ENCODE results near the gene DTNBP1. TPM values are rescaled to one million over a fixed set of nuclear protein-coding genes. Genes with fewer than 3 reads are reported as not detected.

Gene DTNBP1
- total and polyA plus RNA-seq, 2 of the 13 experiments (the other 11 are each of a cell fraction or from before 2014, with no cell fraction given) = 6.6 to 19.1 TPM

DNA sequence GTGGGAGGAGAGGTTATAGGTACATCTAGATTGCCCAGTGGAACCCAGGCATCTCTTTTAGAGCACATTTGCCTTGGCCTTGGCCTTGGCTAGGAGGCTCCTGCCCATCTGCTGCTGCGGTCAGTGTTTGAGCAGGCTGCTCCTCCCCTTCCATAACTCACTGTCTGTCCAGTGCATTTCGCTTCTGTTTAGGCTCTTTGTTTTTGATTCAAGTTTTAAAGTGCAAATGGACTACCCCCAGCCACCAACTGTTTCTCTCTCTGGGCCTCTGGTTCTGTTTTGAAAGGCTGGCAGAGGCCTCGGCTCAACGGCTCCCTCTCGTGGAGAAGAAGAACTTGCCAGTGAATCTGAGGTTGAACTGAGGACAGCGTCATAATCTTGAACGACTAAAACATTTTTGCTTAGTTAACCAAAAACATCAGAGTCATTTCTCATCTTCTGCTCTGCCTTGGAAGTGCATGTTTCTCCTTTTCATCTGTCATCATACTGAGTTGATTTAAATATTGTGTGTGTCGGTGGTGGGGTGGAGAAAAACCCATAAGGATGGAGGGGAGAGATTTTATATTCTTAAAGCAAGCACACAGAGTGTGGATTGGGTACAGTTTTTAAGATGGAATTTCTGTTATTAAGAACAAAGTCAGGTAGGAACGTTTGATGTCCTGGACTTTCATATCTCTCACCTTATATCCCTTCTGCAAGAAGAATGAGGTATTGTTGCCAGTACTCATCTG lies 171.4 kb downstream of the DTNBP1 start (continued):
- TF ChIP-seq ZNF280B (CRISPR knock-in tag; IDR thresholded peaks at IDR 0.05; ENCODE audit: borderline replicate concordance) (no peak), PITX1 (CRISPR knock-in tag; IDR thresholded peaks at IDR 0.05) (peak; percentile 84; the same call in 1 of the 2 replicates), PAX8 (CRISPR knock-in tag; IDR thresholded peaks at IDR 0.05; ENCODE audit: borderline replicate concordance) (no peak), RBM39 (IDR thresholded peaks at IDR 0.05; ENCODE audit: low read depth, low read length, poor library complexity, severe bottlenecking) (no peak), RXRB (CRISPR knock-in tag; IDR thresholded peaks at IDR 0.05; ENCODE audit: borderline replicate concordance) (peak; percentile 74; the same call in 1 of the 2 replicates), SMAD9 (CRISPR knock-in tag; IDR thresholded peaks at IDR 0.05) (no peak), ZNF775 (CRISPR knock-in tag; IDR thresholded peaks at IDR 0.05; ENCODE audit: borderline replicate concordance) (no peak), ZNF468 (CRISPR knock-in tag; IDR thresholded peaks at IDR 0.05) (no peak), NR0B2 (CRISPR knock-in tag; IDR thresholded peaks at IDR 0.05) (no peak), PRDM4 (CRISPR knock-in tag; IDR thresholded peaks at IDR 0.05; ENCODE audit: borderline replicate concordance) (no peak), NONO (IDR thresholded peaks at IDR 0.05) (no peak), NONO (CRISPR knock-in tag; conservative IDR thresholded peaks at IDR 0.05) (peak; percentile 71; the same call in 1 of the 2 replicates)
- TF ChIP-seq, protein P1, sequence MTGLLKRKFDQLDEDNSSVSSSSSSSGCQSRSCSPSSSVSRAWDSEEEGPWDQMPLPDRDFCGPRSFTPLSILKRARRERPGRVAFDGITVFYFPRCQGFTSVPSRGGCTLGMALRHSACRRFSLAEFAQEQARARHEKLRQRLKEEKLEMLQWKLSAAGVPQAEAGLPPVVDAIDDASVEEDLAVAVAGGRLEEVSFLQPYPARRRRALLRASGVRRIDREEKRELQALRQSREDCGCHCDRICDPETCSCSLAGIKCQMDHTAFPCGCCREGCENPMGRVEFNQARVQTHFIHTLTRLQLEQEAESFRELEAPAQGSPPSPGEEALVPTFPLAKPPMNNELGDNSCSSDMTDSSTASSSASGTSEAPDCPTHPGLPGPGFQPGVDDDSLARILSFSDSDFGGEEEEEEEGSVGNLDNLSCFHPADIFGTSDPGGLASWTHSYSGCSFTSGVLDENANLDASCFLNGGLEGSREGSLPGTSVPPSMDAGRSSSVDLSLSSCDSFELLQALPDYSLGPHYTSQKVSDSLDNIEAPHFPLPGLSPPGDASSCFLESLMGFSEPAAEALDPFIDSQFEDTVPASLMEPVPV (CRISPR knock-in tag; IDR thresholded peaks at IDR 0.05) = 0 out of 2 replicates have a peak, but pooled peaks have one; percentile 33
- TF ChIP-seq, protein P2, sequence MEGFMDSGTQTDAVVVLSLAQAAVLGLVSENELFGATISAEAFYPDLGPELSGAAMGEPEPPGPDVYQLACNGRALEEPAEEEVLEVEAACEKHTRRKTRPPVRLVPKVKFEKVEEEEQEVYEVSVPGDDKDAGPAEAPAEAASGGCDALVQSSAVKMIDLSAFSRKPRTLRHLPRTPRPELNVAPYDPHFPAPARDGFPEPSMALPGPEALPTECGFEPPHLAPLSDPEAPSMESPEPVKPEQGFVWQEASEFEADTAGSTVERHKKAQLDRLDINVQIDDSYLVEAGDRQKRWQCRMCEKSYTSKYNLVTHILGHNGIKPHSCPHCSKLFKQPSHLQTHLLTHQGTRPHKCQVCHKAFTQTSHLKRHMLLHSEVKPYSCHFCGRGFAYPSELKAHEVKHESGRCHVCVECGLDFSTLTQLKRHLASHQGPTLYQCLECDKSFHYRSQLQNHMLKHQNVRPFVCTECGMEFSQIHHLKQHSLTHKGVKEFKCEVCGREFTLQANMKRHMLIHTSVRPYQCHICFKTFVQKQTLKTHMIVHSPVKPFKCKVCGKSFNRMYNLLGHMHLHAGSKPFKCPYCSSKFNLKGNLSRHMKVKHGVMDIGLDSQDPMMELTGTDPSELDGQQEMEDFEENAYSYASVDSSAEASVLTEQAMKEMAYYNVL (CRISPR knock-in tag; IDR thresholded peaks at IDR 0.05; ENCODE audit: borderline replicate concordance) = no peak
- TF ChIP-seq, protein P3, sequence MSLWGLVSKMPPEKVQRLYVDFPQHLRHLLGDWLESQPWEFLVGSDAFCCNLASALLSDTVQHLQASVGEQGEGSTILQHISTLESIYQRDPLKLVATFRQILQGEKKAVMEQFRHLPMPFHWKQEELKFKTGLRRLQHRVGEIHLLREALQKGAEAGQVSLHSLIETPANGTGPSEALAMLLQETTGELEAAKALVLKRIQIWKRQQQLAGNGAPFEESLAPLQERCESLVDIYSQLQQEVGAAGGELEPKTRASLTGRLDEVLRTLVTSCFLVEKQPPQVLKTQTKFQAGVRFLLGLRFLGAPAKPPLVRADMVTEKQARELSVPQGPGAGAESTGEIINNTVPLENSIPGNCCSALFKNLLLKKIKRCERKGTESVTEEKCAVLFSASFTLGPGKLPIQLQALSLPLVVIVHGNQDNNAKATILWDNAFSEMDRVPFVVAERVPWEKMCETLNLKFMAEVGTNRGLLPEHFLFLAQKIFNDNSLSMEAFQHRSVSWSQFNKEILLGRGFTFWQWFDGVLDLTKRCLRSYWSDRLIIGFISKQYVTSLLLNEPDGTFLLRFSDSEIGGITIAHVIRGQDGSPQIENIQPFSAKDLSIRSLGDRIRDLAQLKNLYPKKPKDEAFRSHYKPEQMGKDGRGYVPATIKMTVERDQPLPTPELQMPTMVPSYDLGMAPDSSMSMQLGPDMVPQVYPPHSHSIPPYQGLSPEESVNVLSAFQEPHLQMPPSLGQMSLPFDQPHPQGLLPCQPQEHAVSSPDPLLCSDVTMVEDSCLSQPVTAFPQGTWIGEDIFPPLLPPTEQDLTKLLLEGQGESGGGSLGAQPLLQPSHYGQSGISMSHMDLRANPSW (CRISPR knock-in tag; IDR thresholded peaks at IDR 0.05; ENCODE audit: borderline replicate concordance) = no peak

Data from HepG2 (cell line).